Dermis lymphatic vessel endothelial cell (primary cell): ENCODE data around the gene BOLA2. TPM values are rescaled to one million over a fixed set of nuclear protein-coding genes. Genes with fewer than 3 reads are reported as not detected.

ENCODE experiments used
- total RNA-seq: library from RNA; depleted of rRNA; stranded (reverse); fragments of >200 nt; gene quantifications from 2 replicates; pipeline ENCODE4 v1.2.1, GENCODE V29; 2014

BOLA2 gene
- total RNA-seq = 19.1 and 20.7 TPM in 2 replicates

DNA sequence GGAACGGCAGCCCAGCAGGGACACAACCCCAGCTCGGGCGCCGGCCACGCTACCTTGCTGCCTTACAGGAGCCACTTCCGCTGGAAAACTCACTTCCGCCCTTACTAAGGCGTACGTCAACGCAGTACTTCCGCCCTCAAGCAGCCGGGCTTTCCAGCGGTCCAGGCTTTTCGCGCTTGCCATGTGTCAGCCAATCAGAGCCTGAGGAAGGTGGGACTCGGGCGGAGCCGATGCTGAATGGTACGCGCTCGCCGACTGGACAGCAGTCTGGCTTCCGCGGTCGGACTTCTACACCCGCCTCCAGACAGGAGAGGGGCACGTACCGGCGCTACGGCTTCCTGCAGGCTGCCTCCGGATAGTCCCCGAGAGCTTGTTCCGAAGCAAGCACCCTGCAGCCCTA lies at the start of gene BOLA2, which contains the start of gene SLX1B:
BOLA2 (minus strand) TSS at position 83 of the 400 bp plus-strand sequence. CDS start 98 bp downstream, outside the sequence.
SLX1B (plus strand) TSS at position 265 of the 400 bp plus-strand sequence.

GRCh38 chr16:29459706-29460646 lies 5.8 kb upstream of the BOLA2 start, which contains the start of gene SULT1A4:
Gene SULT1A4 (plus strand): TSS chr16:29459913. CDS start chr16:29461386, 1,473 bp downstream.

Other genes with a start within 250 kb of the BOLA2 start
- 0.09 and 0.43 TPM in 2 replicates for gene NPIPB11, start 47.6 kb downstream of the BOLA2 start, total RNA-seq
- gene SLX1B, start 182 bp upstream of the BOLA2 start, total RNA-seq = 12.6 and 14.7 TPM in 2 replicates
- gene SULT1A4, start 5.6 kb upstream of the BOLA2 start, total RNA-seq = 4.7 and 14.3 TPM in 2 replicates
- gene NPIPB12, start 52.1 kb upstream of the BOLA2 start, total RNA-seq = 7.7 and 16.2 TPM in 2 replicates
- gene SPN, start 208.9 kb upstream of the BOLA2 start, total RNA-seq = not detected in 2 replicates
- gene QPRT, start 224.8 kb upstream of the BOLA2 start, total RNA-seq = 0.65 TPM in 1 of 2 replicates, not detected in the other